GM12872 (cell line): Measurements from ENCODE around the gene TMEM131.

Experiments used
- TF ChIP-seq, protein P1 (sequence below): IDR thresholded peaks from 3 replicates; pipeline ENCODE4 v1.5.1; 2011; ENCODE audit warnings: low read depth, mild to moderate bottlenecking, low read length, moderate library complexity; ENCODE audit not compliant: insufficient read depth

The TMEM131 gene

GRCh38 chr2:97758131-97758705 is 237.5 kb downstream of the TMEM131 start:
- TF ChIP-seq, protein P1, sequence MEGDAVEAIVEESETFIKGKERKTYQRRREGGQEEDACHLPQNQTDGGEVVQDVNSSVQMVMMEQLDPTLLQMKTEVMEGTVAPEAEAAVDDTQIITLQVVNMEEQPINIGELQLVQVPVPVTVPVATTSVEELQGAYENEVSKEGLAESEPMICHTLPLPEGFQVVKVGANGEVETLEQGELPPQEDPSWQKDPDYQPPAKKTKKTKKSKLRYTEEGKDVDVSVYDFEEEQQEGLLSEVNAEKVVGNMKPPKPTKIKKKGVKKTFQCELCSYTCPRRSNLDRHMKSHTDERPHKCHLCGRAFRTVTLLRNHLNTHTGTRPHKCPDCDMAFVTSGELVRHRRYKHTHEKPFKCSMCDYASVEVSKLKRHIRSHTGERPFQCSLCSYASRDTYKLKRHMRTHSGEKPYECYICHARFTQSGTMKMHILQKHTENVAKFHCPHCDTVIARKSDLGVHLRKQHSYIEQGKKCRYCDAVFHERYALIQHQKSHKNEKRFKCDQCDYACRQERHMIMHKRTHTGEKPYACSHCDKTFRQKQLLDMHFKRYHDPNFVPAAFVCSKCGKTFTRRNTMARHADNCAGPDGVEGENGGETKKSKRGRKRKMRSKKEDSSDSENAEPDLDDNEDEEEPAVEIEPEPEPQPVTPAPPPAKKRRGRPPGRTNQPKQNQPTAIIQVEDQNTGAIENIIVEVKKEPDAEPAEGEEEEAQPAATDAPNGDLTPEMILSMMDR, result no peak

GRCh38 chr2:97757062-97757461 is 238.7 kb downstream of the TMEM131 start:
- TF ChIP-seq, protein P1, result no peak

DNA sequence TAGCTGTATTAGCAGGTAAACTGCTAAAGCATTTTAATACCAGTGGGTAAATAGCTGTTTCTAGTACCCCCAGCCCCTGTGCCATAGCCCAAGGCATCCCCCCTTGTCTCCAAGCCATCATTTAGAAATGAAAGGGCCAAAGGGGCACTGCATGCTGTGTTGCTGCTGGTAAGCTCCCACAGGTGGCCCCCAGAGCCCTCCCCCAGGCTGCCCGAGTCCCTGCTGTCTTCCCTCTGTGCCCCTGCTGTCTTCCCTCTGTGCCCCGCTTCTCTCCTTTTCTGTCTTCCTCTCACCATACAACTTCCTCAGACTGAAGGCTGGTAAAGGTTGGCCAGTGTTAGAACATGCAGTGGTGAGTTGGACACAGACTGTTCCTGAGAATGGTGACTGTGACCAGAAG is 240.3 kb downstream of the TMEM131 start:
- TF ChIP-seq, protein P1, result no peak

DNA sequence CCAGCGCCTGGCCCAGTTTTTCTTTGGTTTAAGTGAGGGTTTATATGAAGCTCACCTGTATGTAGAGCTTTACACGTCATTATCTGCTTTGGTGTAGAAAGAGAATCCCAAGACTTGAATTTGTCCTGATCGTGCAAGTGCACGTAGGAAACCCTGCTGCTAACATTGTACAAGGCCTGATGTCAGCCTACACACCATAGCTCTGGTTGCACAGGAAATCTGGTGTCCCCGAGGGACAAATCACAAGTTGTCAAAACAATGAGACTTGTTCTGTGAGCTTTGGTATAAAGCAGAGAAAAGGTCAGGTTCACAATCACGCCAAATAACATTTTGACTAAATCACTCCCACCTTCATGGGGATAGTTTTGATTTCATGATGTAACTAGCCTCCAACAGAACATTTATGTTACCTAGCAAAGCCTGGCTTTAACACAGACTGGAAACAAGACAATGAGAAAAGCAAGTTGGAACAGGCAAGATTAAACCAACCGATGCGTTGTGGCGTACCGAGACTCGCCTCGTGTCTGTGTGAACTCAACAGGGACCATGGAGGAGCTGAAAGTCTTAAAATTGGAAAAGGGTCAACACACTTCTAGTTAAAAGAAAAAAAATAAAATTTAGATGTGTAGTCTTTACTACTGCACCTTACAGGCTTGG is 240.9 kb downstream of the TMEM131 start:
- TF ChIP-seq, protein P1, result no peak

DNA sequence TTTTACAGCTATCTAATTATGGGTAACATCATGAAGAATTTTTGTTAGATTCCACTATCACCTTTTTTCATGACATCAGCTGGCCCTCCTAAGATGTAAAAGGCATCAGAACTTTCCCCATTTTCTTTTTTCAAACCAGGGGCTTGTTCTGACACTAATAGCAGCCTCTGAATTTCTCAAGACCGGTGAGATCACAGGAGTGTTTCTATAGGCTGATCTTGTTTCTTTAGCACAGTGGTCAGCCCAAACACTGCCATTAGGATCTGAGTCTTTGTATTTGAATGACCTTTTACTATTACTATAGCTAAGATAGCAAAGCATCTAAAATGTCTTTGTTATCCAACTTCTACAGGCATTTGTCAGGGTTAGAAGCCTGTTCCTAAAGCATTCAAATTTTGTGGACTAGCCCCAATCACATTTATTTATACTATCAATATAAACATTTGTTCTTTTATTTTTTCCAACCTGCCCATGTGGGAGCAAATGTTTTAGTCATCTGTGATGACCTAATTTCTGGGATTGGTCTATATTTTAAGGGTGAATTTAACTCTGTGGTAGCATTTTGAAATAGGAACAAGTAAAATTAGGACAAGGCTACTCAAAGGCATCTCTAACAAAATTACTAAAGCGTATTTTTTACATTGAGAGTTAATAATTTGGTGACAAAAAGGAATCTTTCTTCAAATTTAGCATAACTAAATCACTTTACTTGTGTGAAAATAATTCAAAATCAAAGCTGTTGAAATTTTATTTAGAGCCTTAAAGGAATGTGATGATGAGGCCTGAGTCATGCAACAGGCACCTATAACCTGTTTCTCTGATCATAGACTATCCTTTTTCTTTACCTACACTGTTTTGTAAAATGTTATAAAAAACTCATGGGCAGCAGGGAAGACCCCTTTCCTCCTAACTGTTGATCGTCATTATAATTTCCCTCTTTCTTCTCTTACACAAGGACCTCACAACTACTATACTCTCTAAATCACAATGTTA is 243.1 kb downstream of the TMEM131 start:
- TF ChIP-seq, protein P1, result no peak

DNA sequence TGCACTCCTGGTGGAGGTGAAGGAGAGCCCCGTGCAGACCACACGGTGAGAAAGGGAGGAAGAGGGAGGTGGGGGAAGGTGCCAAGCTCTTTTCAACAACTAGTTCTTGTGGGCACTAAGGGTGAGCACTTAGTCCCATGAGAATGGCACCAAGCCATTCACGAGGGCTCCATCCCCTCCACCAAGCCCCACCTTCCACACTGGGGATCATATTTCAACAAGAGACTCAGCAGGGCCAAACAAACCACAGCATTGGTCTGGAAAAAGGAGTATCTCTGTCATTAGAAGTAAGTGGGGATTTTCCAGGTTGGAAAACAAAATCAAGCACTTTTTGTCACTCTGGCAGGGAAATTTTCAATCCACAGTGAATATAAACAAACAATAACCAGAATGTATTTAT is 244.0 kb downstream of the TMEM131 start:
- TF ChIP-seq, protein P1, result no peak

DNA sequence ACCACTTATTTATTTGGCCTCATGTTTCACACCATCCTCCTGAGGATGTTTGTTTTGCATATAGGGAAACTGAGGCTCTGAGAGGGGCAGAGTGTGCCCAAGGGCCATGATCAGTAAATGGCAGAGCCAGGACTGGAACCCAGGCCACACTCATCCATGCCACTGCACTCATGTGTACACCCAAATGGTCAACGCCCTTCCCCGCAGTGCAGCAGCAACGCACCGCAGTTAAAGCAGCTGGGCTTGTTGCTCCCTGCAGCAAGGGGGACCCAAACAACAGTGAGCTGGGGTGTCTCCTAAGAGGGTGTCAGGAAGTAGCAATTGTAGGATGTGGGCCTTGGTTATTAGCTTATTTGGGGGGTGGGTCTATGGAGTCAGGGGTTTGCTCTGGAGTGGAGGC is 245.7 kb downstream of the TMEM131 start:
- TF ChIP-seq, protein P1, result no peak
